Keratinocyte (primary cell): ENCODE data around the gene PPL.

Experiments
- CTCF ChIP-seq, 3 experiments: IDR thresholded peaks in 1 of 3; conservative IDR thresholded peaks in 1 of 3; optimal IDR thresholded peaks in 1 of 3; 2 replicates in 2 of 3; 3 replicates in 1 of 3; pipeline versions ENCODE3 to v1.5.1; 2011; ENCODE audit warnings: low read length in 3 of 3, mild to moderate bottlenecking in 3 of 3, moderate library complexity in 2 of 3, control low read depth in 1 of 3, inconsistent platforms in 1 of 3; ENCODE audit not compliant: insufficient read depth in 2 of 3; ENCODE audit errors: extremely low read depth in 1 of 3
- EZH2 ChIP-seq: IDR thresholded peaks from one replicate; pipeline ENCODE4 v1.6.1; 2012; ENCODE audit warnings: inconsistent platforms, mild to moderate bottlenecking, low read length, moderate library complexity

DNA sequence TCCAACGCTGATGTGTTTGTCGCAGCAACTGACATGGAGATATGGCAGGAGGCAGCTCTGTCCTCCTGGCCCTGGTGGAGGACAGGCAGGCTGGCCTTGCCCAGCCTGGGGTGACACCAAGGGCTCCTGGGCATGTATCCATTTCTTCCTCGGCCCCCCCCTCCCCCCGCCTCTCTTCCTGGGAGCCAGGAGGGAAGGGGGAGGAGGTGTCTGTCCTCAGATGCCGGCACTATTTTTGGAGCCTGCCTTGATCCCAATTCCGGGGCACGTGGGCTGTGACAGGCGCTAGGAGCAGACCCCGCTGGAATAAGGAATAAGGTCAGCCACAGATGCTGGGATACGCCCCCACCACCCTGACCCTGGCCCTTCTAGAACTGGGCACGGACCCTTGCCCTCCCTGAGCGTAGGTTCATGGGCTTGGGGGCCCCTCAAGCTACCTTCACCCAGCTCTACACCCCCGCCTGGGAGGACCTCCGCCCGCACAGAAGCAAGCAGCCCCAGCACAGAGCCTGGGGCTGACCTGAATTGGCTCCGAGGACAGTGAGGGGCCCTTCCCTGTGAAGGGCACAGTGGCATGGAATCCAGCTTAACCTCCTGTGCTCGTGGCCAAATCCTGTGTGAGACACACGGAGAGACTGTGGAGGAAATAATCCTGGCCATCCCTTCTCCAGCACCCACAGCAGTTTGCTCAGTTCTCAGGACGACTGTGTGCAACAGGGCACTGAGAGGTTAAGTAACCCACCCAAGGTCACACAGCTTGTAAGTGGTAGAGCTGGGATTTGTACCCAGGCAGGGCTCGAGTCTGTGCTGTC is 45.3 kb upstream of the PPL start:
- no peak for TF ChIP-seq CTCF (optimal IDR thresholded peaks at IDR 0.05 in 1 of 3, IDR thresholded peaks at IDR 0.05 in 1 of 3, conservative IDR thresholded peaks at IDR 0.05 in 1 of 3; ENCODE audit: extremely low read depth in 1 of 3, insufficient read depth in 2 of 3, low read length in 3 of 3)
- TF ChIP-seq EZH2, result no peak
